Body of pancreas (tissue), 4 donors: ENCODE data around the gene SLC35B1. TPM values are rescaled to one million over a fixed set of nuclear protein-coding genes. Genes with fewer than 3 reads are reported as not detected.

Experiments
- ATAC-seq: fragments of 150-250 bp; one replicate; pipeline ENCODE4 v1.9.1; 2016
- DNase-seq, 4 donors: peaks; one replicate each; pipeline ENCODE4 v3.0.0-alpha.2; 2019
- H3K27ac ChIP-seq, 4 donors: fragments of 200-600 bp; sonication (generic); 1 replicate in 3 of 4; 2 replicates in 1 of 4; pipeline versions ENCODE4 v1.5.1 to v1.6.1; 2016 to 2019; ENCODE audit warnings: mild to moderate bottlenecking in 1 of 4, mixed read lengths in 1 of 4, moderate library complexity in 1 of 4
- H3K27me3 ChIP-seq, 2 donors: fragments of 200-600 bp; sonication (generic); one replicate each; pipeline ENCODE4 v1.6.0; 2016; ENCODE audit warnings: mild to moderate bottlenecking in 1 of 2
- H3K36me3 ChIP-seq, 2 donors: fragments of 200-600 bp; sonication (generic); replicated peaks in 1 of 2; 2 replicates each; pipeline ENCODE4 v1.5.1; 2016; ENCODE audit warnings: low read depth in 2 of 2; ENCODE audit not compliant: insufficient read depth in 1 of 2
- H3K4me1 ChIP-seq: fragments of 200-600 bp; sonication (generic); one replicate; pipeline ENCODE4 v1.6.0; 2016
- H3K4me3 ChIP-seq, 2 donors: fragments of 200-600 bp; sonication (generic); 1 replicate in 1 of 2; 2 replicates in 1 of 2; pipeline ENCODE4 v1.5.1; 2016 to 2019
- H3K9me3 ChIP-seq, 3 donors: fragments of 200-600 bp; sonication (generic); 1 replicate in 2 of 3; 2 replicates in 1 of 3; pipeline ENCODE4 v1.5.1; 2016
- POLR2A ChIP-seq, 3 donors: fragments of 450-650 bp; IDR thresholded peaks; one replicate each; pipeline ENCODE4 v1.6.1; 2016; ENCODE audit warnings: antibody characterized with exemption in 3 of 3, mild to moderate bottlenecking in 2 of 3
- WGBS, 2 donors: methylation state at CpG; one replicate each; pipeline ENCODE4 v1.1.5; 2017; 5-methylcytosine and 5-hydroxymethylcytosine counted together
- intact Hi-C: fragments of 100-400 bp; cut with DNase I; formaldehyde crosslinking; loops from one replicate; pipeline ENCODE4 v1.15.1; 2023
- total RNA-seq, 2 donors: library from RNA; depleted of rRNA; stranded (reverse); fragments of >200 nt; gene quantifications; one replicate each; pipeline ENCODE4 v1.1.0, GENCODE V29; 2016
- TF ChIP-seq, protein P1 (sequence below), 7 experiments: fragments of 450-650 bp in 4 of 7; fragments of 200-600 bp in 3 of 7; sonication (generic) in 3 of 7; IDR thresholded peaks; one replicate each; pipeline ENCODE4 v1.5.1; 2016 to 2019; ENCODE audit warnings: antibody characterized with exemption in 7 of 7

The SLC35B1 gene
- total RNA-seq, 2 donors from 2014 or later: 30.3 to 36.6 TPM

DNA sequence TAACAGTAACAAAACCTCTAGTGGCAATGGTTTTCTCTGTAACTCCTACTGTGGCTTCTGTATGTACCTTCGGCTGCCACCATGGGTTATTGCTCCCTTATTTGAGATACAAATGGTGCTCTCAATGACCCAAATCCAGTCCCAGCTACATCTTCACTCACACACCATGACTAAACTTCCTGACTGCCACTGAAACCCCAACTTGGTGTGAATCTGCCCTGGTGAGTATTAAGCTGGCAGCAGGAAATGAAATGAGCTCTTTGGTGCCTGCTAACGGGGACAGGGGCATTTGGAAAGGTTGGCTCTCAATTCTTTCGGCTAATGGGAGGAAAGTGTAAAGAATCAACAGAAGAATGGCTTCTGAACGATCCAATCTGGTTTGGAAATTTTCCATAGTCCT is 7.5 kb upstream of the SLC35B1 start:
- intact Hi-C loops: loop anchor here (5.0 kb wide), 1 partner anchor 62 kb away; no protein-coding TSS in a partner anchor
- H3K27me3 ChIP-seq: no peaks in the 10 kb centered on the region
- DNase-seq: no peak
- no peak overlapping the region for H3K4me3 ChIP-seq
- H3K9me3 ChIP-seq: no peaks in the 10 kb centered on the region
- no peak for ATAC-seq
- 35 to 38% methylated on average over 4 of the region's 4 CpGs for WGBS, 2 donors
- H3K27ac ChIP-seq: peak overlapping the region in 3 of 4 donors; percentile 22 to 65 (median 51)
- H3K36me3 ChIP-seq: peaks cover 0 to 9% of the 10 kb centered on the region in 2 donors
- no peak for TF ChIP-seq POLR2A (IDR thresholded peaks at IDR 0.05)
- TF ChIP-seq, protein P1, sequence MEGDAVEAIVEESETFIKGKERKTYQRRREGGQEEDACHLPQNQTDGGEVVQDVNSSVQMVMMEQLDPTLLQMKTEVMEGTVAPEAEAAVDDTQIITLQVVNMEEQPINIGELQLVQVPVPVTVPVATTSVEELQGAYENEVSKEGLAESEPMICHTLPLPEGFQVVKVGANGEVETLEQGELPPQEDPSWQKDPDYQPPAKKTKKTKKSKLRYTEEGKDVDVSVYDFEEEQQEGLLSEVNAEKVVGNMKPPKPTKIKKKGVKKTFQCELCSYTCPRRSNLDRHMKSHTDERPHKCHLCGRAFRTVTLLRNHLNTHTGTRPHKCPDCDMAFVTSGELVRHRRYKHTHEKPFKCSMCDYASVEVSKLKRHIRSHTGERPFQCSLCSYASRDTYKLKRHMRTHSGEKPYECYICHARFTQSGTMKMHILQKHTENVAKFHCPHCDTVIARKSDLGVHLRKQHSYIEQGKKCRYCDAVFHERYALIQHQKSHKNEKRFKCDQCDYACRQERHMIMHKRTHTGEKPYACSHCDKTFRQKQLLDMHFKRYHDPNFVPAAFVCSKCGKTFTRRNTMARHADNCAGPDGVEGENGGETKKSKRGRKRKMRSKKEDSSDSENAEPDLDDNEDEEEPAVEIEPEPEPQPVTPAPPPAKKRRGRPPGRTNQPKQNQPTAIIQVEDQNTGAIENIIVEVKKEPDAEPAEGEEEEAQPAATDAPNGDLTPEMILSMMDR (IDR thresholded peaks at IDR 0.05): no peak
- peaks cover 33% of the 10 kb centered on the region for H3K4me1 ChIP-seq

DNA sequence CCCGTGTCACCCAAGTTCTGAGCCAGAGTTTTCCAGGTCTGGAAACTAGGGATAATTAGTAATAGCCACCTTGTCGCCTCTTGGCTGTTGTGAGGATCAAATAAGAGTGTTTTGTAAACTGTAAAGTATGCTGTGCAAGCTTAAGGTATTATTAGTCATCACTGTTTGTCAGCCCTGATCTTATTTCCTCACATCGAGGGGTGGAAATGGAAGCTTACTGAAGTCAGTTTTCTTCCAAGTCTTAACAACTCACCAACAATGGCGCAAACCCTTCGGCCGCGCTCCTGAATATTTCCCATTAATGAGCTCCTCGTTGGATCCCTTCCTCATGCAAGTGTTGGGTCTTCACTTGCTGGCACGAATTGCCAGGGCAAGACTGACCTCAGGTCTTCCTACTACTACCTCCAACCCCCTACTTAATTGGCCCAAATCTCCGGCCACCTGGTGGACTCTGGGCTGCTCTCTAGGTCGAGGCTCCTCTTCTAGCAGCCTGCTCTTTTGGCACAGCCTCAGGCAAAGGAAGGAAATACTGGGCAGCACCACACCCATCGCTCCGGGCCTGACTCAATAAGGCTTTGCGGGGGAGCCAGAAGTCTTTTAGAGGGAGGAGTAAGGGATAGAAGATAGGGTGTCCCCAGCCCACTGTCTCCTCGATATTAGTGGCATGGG is 885 bp upstream of the SLC35B1 start:
- ATAC-seq (no peak), DNase-seq (no peak)
- TF ChIP-seq POLR2A (IDR thresholded peaks at IDR 0.05): no peak
- TF ChIP-seq, protein P1 (IDR thresholded peaks at IDR 0.05): no peak
- Histone ChIP-seq H3K4me1 (peaks cover 26% of the 10 kb centered on the region), H3K27me3 (no peaks in the 10 kb centered on the region), H3K27ac (peak overlapping the region; percentile 73 to 97 (median 89)), H3K9me3 (no peaks in the 10 kb centered on the region), H3K36me3 (peaks cover 8 to 12% of the 10 kb centered on the region in 2 donors), H3K4me3 (no peak overlapping the region)
- intact Hi-C loops: no loop called here
- WGBS, 2 donors: 53 to 68% methylated on average over 12 to 15 of the region's 15 CpGs

DNA sequence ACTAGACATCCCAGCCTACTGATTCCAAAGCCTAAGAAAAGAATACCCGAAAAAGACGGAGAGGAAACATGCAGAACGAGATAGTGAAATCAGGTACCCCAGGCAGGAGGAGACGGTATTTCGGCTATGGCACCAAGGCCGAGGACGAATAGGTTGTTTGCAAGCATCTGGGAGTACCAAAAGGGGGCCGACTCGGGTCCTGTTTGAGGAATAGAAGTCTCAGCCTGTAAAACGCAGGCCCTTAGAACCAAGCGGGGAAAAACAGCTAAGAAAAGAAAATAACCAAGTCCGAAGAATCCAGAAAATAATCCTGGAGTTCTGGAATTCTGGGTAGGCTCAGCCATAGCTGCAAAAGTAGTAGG is 537 bp downstream of the SLC35B1 start:
- Histone ChIP-seq H3K27ac (peak overlapping the region in 3 of 4 donors; percentile 73 to 97 (median 93)), H3K4me1 (peaks cover 26% of the 10 kb centered on the region), H3K36me3 (peaks cover 8 to 23% of the 10 kb centered on the region in 2 donors), H3K9me3 (no peaks in the 10 kb centered on the region), H3K4me3 (peak overlapping the region; percentile 75 to 99), H3K27me3 (no peaks in the 10 kb centered on the region)
- TF ChIP-seq, protein P1 (IDR thresholded peaks at IDR 0.05): no peak
- no peak for TF ChIP-seq POLR2A (IDR thresholded peaks at IDR 0.05)
- ATAC-seq: no peak
- intact Hi-C loops: no loop called here
- DNase-seq: no peak
- WGBS, 2 donors: 1% methylated on average over 12 of the region's 12 CpGs

DNA sequence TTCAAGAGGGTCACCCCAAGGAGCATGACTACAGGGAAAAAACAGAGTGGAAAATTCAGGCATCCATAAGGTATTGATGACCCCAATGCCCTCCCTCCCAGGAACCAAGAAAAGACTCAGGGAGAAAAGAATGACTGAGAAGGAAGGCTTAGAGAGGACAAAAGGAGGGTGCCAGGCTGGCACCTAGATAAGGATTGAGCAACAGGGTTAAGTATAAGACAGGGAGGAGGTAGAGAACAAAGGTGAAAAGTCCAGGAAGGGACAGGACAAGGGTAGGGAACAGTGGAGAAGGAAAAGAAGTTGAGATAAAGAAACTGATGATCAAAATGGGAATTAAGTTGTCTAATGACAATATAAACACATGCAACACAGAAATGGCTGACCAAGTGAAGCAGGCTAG is 2.5 kb downstream of the SLC35B1 start:
- Histone ChIP-seq H3K27me3 (no peaks in the 10 kb centered on the region), H3K4me3 (no peak overlapping the region), H3K4me1 (peaks cover 26% of the 10 kb centered on the region), H3K9me3 (no peaks in the 10 kb centered on the region), H3K27ac (no peak overlapping the region), H3K36me3 (peaks cover 8 to 39% of the 10 kb centered on the region in 2 donors)
- intact Hi-C loops: no loop called here
- DNase-seq (no peak), ATAC-seq (no peak)
- TF ChIP-seq, protein P1 (IDR thresholded peaks at IDR 0.05): no peak
- TF ChIP-seq POLR2A (IDR thresholded peaks at IDR 0.05): no peak
